ENCODE data around the gene KIAA1671.

- TF ChIP-seq, protein P1, sequence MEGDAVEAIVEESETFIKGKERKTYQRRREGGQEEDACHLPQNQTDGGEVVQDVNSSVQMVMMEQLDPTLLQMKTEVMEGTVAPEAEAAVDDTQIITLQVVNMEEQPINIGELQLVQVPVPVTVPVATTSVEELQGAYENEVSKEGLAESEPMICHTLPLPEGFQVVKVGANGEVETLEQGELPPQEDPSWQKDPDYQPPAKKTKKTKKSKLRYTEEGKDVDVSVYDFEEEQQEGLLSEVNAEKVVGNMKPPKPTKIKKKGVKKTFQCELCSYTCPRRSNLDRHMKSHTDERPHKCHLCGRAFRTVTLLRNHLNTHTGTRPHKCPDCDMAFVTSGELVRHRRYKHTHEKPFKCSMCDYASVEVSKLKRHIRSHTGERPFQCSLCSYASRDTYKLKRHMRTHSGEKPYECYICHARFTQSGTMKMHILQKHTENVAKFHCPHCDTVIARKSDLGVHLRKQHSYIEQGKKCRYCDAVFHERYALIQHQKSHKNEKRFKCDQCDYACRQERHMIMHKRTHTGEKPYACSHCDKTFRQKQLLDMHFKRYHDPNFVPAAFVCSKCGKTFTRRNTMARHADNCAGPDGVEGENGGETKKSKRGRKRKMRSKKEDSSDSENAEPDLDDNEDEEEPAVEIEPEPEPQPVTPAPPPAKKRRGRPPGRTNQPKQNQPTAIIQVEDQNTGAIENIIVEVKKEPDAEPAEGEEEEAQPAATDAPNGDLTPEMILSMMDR (optimal IDR thresholded peaks at IDR 0.05 in 1 of 3, IDR thresholded peaks at IDR 0.05 in 1 of 3, conservative IDR thresholded peaks at IDR 0.05 in 1 of 3; ENCODE audit: extremely low read depth in 1 of 3, insufficient read depth in 2 of 3, low read length in 3 of 3), result no peak
- TF ChIP-seq EZH2 (IDR thresholded peaks at IDR 0.05; ENCODE audit: low read length), result no peak
These were observed 186.5 kb downstream of the KIAA1671 start for GRCh38 chr22:25139062-25139461.

All from keratinocyte (primary cell).